Fibroblast of lung (primary cell): ENCODE results near the gene APMAP.

Experiments used
- CTCF ChIP-seq, 2 donors: IDR thresholded peaks in 1 of 2; conservative IDR thresholded peaks in 1 of 2; 1 replicate in 1 of 2; 2 replicates in 1 of 2; pipeline ENCODE4 v1.5.1; 2011 to 2012; ENCODE audit warnings: low read length in 2 of 2, control low read depth in 1 of 2, inconsistent platforms in 1 of 2, low read depth in 1 of 2, mild to moderate bottlenecking in 1 of 2
- EZH2 ChIP-seq: IDR thresholded peaks from 2 replicates; pipeline ENCODE4 v1.5.1; 2012; ENCODE audit warnings: low read length, control low read depth, mild to moderate bottlenecking; ENCODE audit errors: missing control alignments

GRCh38 chr20:24981790-24982189 is 10.8 kb downstream of the APMAP start:
- TF ChIP-seq EZH2 (no peak), CTCF (conservative IDR thresholded peaks at IDR 0.05 in 1 of 2, IDR thresholded peaks at IDR 0.05 in 1 of 2; ENCODE audit: low read depth in 1 of 2, low read length in 2 of 2) (no peak)
